GM12878 (cell line): ENCODE data around the gene MYO3B. TPM values are rescaled to one million over a fixed set of nuclear protein-coding genes. Genes with fewer than 3 reads are reported as not detected.
"Not testable (repeated sequence)": the region's sequence is repeated elsewhere in the genome, so short reads cannot be mapped to it uniquely, and the experiment has no call there.

Source experiments
- ATAC-seq: fragments of 200-7000 bp; cut with Tn5 transposase; 3 replicates; pipeline ENCODE4 v1.9.1; 2020; ENCODE audit warnings: mild to moderate bottlenecking, moderate library complexity
- BruUV-seq: library from RNA; stranded (reverse); fragments of 400-500 nt; replicated peaks from 2 replicates; lab custom pipeline; 2021; lab: Mats Ljungman, UMichigan
- CTCF ChIA-PET: fragments of 300-600 bp; sonication (Branson Sonifier 250); formaldehyde crosslinking; extraction: SDS; loops from one replicate; lab custom pipeline; 2021; ENCODE audit warnings: inconsistent platforms; lab: Yijun Ruan, JAX
- POLR2A ChIA-PET: fragments of 350-600 bp; formaldehyde crosslinking; extraction: SDS; loops from one replicate; lab custom pipeline; 2021; ENCODE audit warnings: inconsistent platforms; lab: Charles Lee
- RAD21 ChIA-PET: fragments of 300-600 bp; sonication (Branson Sonifier 250); formaldehyde crosslinking; loops from one replicate; lab custom pipeline; 2023; ENCODE audit warnings: antibody characterized with exemption; ENCODE audit not compliant: unreplicated experiment; lab: Charles Lee
- SMC1A ChIA-PET: fragments of 300-600 bp; sonication (Branson Sonifier 250); formaldehyde crosslinking; loops from one replicate; lab custom pipeline; 2023; ENCODE audit not compliant: unreplicated experiment, uncharacterized antibody; lab: Charles Lee
- DNase-seq: peaks from one replicate; pipeline ENCODE4 v3.0.0-alpha.2; 2011; ENCODE audit warnings: low read depth, low spot score
- FAIRE-seq: peaks from 3 replicates; lab custom pipeline; 2011; peaks lifted over from hg19 to GRCh38; lab: Jason Lieb, UNC
- H2AFZ ChIP-seq: 2 replicates; pipeline ENCODE4 v1.6.0; 2011; ENCODE audit warnings: low read depth, low read length, control low read depth; ENCODE audit not compliant: control insufficient read depth
- H3K27ac ChIP-seq: 2 replicates; pipeline ENCODE4 v1.5.1; 2011; ENCODE audit warnings: control low read depth; ENCODE audit not compliant: control insufficient read depth, insufficient read depth
- H3K27me3 ChIP-seq, 2 experiments: replicated peaks in 1 of 2; 2 replicates each; pipeline versions ENCODE4 v1.6.0 to v1.6.1; 2011; ENCODE audit warnings: low read length in 1 of 2; ENCODE audit not compliant: control insufficient read depth in 2 of 2, insufficient read depth in 2 of 2
- H3K36me3 ChIP-seq, 2 experiments: 2 replicates each; pipeline ENCODE4 v1.5.1; 2011; ENCODE audit warnings: low read length in 1 of 2; ENCODE audit not compliant: control insufficient read depth in 2 of 2, insufficient read depth in 2 of 2
- H3K4me1 ChIP-seq: 2 replicates; pipeline ENCODE4 v1.6.1; 2011; ENCODE audit warnings: mild to moderate bottlenecking, low read length, moderate library complexity, mixed read lengths; ENCODE audit not compliant: control insufficient read depth, insufficient read depth
- H3K4me2 ChIP-seq: 2 replicates; pipeline ENCODE4 v1.6.0; 2011; ENCODE audit warnings: control low read depth; ENCODE audit not compliant: control insufficient read depth, insufficient read depth
- H3K4me3 ChIP-seq: fragments of 200-600 bp; sonication (generic); 2 replicates; pipeline ENCODE4 v1.5.1; 2016
- H3K79me2 ChIP-seq: 2 replicates; pipeline ENCODE4 v1.6.0; 2011; ENCODE audit warnings: low read length; ENCODE audit not compliant: control insufficient read depth, insufficient read depth
- H3K9ac ChIP-seq: 2 replicates; pipeline ENCODE4 v1.8.0; 2011; ENCODE audit warnings: low read length, control low read depth, mixed read lengths; ENCODE audit not compliant: control insufficient read depth, insufficient read depth
- H3K9me3 ChIP-seq: replicated peaks from 3 replicates; pipeline ENCODE4 v1.5.1; 2011; ENCODE audit warnings: mild to moderate bottlenecking, low read length; ENCODE audit not compliant: control insufficient read depth, insufficient read depth
- H4K20me1 ChIP-seq: 2 replicates; pipeline ENCODE4 v1.6.0; 2011; ENCODE audit not compliant: control insufficient read depth, insufficient read depth
- JUND ChIP-seq: IDR thresholded peaks from 2 replicates; pipeline ENCODE4 v1.6.1; 2012; ENCODE audit warnings: low read depth, mild to moderate bottlenecking, low read length, improper control_type of control experiment, moderate library complexity
- MXI1 ChIP-seq: fragments of 150-350 bp; IDR thresholded peaks from 2 replicates; pipeline ENCODE4 v1.6.1; 2011; ENCODE audit warnings: low read depth, mild to moderate bottlenecking, inconsistent platforms, low read length, improper control_type of control experiment
- MYC ChIP-seq: IDR thresholded peaks from 2 replicates; pipeline ENCODE4 v1.6.1; 2011; ENCODE audit warnings: mild to moderate bottlenecking, low read length, moderate library complexity, inconsistent platforms; ENCODE audit not compliant: insufficient read depth, insufficient replicate concordance, insufficient read length, severe bottlenecking
- POU2F2 ChIP-seq: IDR thresholded peaks from 3 replicates; pipeline ENCODE4 v1.6.1; 2011; ENCODE audit warnings: low read depth, mild to moderate bottlenecking, low read length, borderline replicate concordance
- whole genome bisulfite sequencing: methylation state at CpG from one replicate; pipeline ENCODE4 v1.1.6; 2016; ENCODE audit warnings: low lambda C conversion rate; ENCODE audit not compliant: insufficient replicate concordance, insufficient coverage; ENCODE audit errors: missing lambda C conversion rate; 5-methylcytosine and 5-hydroxymethylcytosine counted together
- in situ Hi-C: fragments of 300-500 bp; cut with MboI; formaldehyde crosslinking; loops from 9 replicates; pipeline ENCODE4 v1.14.3; 2018; ENCODE audit warnings: mixed read lengths
- intact Hi-C: fragments of 100-400 bp; cut with micrococcal nuclease; formaldehyde crosslinking; loops from one replicate; pipeline ENCODE4 v1.14.2; 2022; ENCODE audit not compliant: unreplicated experiment
- polyA plus RNA-seq, 11 experiments: library from polyadenylated mRNA; depleted of rRNA in 4 of 11; unstranded in 6 of 11; stranded (reverse) in 5 of 11; fragments of >200 nt; fragmentation: Nextera tagmentation in 4 of 11; fragmentation: Illumina TruSeq in 1 of 11; extraction: Ambion mirVana in 4 of 11; extraction: Trizol in 1 of 11; gene quantifications; 1 replicate in 1 of 11; 2 replicates in 10 of 11; pipeline versions ENCODE4 v1.2.1 to v1.2.3, GENCODE V29; 2011 to 2016; ENCODE audit warnings: inconsistent platforms in 2 of 11, missing spikeins in 2 of 11, low read depth in 1 of 11
- total RNA-seq, 4 experiments: library from RNA; depleted of rRNA in 3 of 4; stranded (reverse); fragments of >200 nt in 3 of 4; fragmentation: Illumina TruSeq in 1 of 4; extraction: Trizol in 1 of 4; gene quantifications; 2 replicates each; pipeline versions ENCODE4 v1.2.1 to v1.2.3, GENCODE V29; 2013 to 2021
- TF ChIP-seq, protein P1 (sequence below): fragments of 450-650 bp; IDR thresholded peaks from 2 replicates; pipeline ENCODE4 v1.6.1; 2017; ENCODE audit warnings: antibody characterized with exemption, mild to moderate bottlenecking, moderate library complexity

The MYO3B gene
- total and polyA plus RNA-seq, 10 of the 15 experiments (the other 5 are each of a cell fraction or from before 2014, with no cell fraction given), result 1.1 to 7.1 (median 2.1) TPM

- no peak for TF ChIP-seq MYC
These were observed 493.1 kb downstream of the MYO3B start (continued) for GRCh38 chr2:170671079-170671478.

DNA sequence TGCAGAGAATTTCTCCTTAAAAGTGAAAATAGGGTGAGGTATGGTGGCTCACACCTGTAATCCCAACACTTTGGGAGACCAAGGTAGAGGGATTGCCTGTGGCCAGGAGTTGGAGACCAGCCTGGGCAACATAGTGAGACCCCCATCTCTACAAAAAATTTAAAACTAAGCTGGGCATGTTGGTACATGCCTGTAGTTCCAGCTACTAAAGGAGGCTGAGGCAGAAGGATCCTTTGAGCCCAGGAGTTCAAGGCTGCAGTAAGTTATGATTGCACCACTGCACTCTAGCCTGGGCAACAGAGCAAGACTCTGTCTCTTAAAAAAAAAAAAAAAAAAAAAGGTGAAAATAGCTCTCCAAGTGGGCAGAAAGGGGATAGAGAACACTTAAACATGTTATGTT lies 496.3 kb downstream of the MYO3B start:
- SMC1A ChIA-PET, result interaction anchor here (0.6 kb wide), 1 partner anchor 189 kb away, joined by 3 read pairs; no protein-coding TSS in a partner anchor
- H3K79me2 ChIP-seq, H3K9me3 ChIP-seq, H3K4me3 ChIP-seq, H2AFZ ChIP-seq, intact Hi-C loops, H4K20me1 ChIP-seq, H3K27ac ChIP-seq, DNase-seq, H3K27me3 ChIP-seq, H3K36me3 ChIP-seq, H3K9ac ChIP-seq, ATAC-seq, H3K4me1 ChIP-seq, FAIRE-seq, BruUV-seq, H3K4me2 ChIP-seq, in situ Hi-C loops: not testable (repeated sequence)
- CTCF ChIA-PET, result interaction anchor here (0.7 to 0.9 kb wide), 2 partner anchors 8 to 17 kb away, joined by 3 to 4 read pairs; no protein-coding TSS in a partner anchor
- POLR2A ChIA-PET, result interaction anchor here (0.6 kb wide), 1 partner anchor 69 kb away, joined by 6 read pairs; no protein-coding TSS in a partner anchor
- RAD21 ChIA-PET, result interaction anchor here (0.5 to 1.1 kb wide), 3 partner anchors 36 to 1235 kb away, joined by 3 read pairs; no protein-coding TSS in a partner anchor

DNA sequence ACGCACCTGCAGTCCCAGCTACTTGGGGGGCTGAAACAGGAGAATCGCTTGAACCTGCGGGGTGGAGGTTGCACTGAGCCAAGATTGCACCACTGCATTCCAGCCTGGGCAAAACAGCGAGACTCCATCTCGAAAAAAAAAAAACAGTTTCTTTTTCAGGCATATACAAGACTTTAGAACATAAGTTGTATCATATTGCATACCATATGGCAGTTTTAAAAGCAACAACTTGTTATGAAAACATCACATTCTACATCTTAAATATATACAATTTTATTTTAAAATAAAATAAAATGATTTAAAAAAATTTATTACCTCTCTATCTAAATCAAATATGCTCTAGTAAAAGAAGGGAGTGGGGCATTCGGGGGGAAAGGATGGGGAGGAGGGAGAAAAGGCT lies 497.8 kb downstream of the MYO3B start:
- DNase-seq (no peak), FAIRE-seq (no peak), ATAC-seq (no peak)
- Histone ChIP-seq H3K27me3 (peaks cover 0 to 2% of the 10 kb centered on the region in 2 experiments; a peak in 1 of 4 replicates), H2AFZ (no peak overlapping the region), H3K36me3 (no peaks in the 10 kb centered on the region), H3K4me3 (no peak overlapping the region), H3K9me3 (no peaks in the 10 kb centered on the region), H3K4me1 (peaks cover 10% of the 10 kb centered on the region; the same call in 1 of the 2 replicates), H3K4me2 (no peak overlapping the region), H3K9ac (no peak overlapping the region), H4K20me1 (no peaks in the 10 kb centered on the region)
- CTCF ChIA-PET, result no interaction called here
- RAD21 ChIA-PET, result no interaction called here
- WGBS, result 31% methylated on average over 6 of the region's 6 CpGs
- intact Hi-C loops (no loop called here), in situ Hi-C loops (no loop called here)
- POLR2A ChIA-PET, result no interaction called here
- SMC1A ChIA-PET, result no interaction called here
- no TSS peak for BruUV-seq
- TF ChIP-seq POU2F2, result no peak
- TF ChIP-seq JUND, result no peak
- TF ChIP-seq MXI1, result no peak
- TF ChIP-seq, protein P1, sequence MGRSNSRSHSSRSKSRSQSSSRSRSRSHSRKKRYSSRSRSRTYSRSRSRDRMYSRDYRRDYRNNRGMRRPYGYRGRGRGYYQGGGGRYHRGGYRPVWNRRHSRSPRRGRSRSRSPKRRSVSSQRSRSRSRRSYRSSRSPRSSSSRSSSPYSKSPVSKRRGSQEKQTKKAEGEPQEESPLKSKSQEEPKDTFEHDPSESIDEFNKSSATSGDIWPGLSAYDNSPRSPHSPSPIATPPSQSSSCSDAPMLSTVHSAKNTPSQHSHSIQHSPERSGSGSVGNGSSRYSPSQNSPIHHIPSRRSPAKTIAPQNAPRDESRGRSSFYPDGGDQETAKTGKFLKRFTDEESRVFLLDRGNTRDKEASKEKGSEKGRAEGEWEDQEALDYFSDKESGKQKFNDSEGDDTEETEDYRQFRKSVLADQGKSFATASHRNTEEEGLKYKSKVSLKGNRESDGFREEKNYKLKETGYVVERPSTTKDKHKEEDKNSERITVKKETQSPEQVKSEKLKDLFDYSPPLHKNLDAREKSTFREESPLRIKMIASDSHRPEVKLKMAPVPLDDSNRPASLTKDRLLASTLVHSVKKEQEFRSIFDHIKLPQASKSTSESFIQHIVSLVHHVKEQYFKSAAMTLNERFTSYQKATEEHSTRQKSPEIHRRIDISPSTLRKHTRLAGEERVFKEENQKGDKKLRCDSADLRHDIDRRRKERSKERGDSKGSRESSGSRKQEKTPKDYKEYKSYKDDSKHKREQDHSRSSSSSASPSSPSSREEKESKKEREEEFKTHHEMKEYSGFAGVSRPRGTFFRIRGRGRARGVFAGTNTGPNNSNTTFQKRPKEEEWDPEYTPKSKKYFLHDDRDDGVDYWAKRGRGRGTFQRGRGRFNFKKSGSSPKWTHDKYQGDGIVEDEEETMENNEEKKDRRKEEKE, result no peak
- TF ChIP-seq, all 136 proteins: peak for 0
- Histone ChIP-seq H3K79me2 (no peaks in the 10 kb centered on the region), H3K27ac (no peak overlapping the region)
